SK-N-SH treated with all-trans-retinoic acid at 6 μM for 48 hours (cell line): ENCODE data around the gene TMEM151A.

Experiments used
- BACH2 ChIP-seq: fragments of 250-450 bp; sonication (Bioruptor Pico); IDR thresholded peaks from 2 replicates; pipeline ENCODE4 v1.9.0; 2021; ENCODE audit warnings: mild to moderate bottlenecking, borderline replicate concordance
- ZNF565 ChIP-seq: fragments of 450-650 bp; formaldehyde crosslinking; conservative IDR thresholded peaks from 2 replicates; pipeline ENCODE4 v1.5.0; 2020; ENCODE audit warnings: low read depth, mild to moderate bottlenecking, moderate library complexity
- ZNF70 ChIP-seq: fragments of 450-650 bp; formaldehyde crosslinking; IDR thresholded peaks from 2 replicates; pipeline ENCODE4 v1.5.0; 2020; ENCODE audit warnings: mild to moderate bottlenecking, moderate library complexity
- TF ChIP-seq, protein P1 (sequence below): fragments of 250-450 bp; sonication (Bioruptor Pico); IDR thresholded peaks from 2 replicates; pipeline ENCODE4 v1.8.0; 2020; ENCODE audit warnings: mild to moderate bottlenecking, moderate library complexity, borderline replicate concordance
- TF ChIP-seq, protein P2 (sequence below): fragments of 250-450 bp; sonication (Bioruptor Pico); IDR thresholded peaks from 2 replicates; pipeline ENCODE4 v1.5.1; 2020; ENCODE audit warnings: low read depth, mild to moderate bottlenecking, moderate library complexity

DNA sequence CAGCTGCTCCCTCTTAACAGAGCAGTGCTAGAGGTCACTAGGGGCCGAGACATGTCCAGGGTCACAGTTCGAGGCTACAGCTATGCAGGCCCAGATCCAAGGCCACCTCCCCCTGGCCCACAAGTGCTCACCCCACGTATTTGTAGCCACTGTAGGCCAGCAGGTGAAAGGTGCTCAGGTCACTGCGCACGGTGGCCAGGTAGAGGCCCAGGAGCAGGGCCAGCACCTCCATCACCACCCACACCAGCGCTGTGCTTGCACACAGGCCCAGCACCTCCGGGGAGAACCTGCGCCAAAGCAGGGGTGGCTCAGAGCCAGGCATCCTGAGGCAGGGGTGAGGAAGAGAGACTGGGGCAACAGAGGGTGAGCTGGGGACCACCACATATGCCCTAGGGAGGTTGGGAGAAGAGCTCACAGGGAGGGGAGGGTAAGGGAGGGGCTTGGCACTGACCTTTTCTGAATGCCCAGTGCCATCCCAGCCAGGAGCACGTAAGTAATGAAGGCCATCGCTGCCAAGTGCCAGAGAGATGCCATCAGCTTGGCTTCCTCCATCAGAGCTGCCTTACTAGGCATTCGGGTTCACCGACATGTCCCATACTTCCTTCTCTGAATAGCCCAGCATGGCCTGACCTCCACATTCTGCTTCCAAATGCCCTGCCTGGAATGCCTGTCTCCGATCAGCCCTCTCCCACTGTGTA is 6.3 kb upstream of the TMEM151A start:
- TF ChIP-seq ZNF565 (CRISPR knock-in tag) (no peak), BACH2 (CRISPR knock-in tag) (no peak), ZNF70 (CRISPR knock-in tag) (no peak)
- TF ChIP-seq, protein P1, sequence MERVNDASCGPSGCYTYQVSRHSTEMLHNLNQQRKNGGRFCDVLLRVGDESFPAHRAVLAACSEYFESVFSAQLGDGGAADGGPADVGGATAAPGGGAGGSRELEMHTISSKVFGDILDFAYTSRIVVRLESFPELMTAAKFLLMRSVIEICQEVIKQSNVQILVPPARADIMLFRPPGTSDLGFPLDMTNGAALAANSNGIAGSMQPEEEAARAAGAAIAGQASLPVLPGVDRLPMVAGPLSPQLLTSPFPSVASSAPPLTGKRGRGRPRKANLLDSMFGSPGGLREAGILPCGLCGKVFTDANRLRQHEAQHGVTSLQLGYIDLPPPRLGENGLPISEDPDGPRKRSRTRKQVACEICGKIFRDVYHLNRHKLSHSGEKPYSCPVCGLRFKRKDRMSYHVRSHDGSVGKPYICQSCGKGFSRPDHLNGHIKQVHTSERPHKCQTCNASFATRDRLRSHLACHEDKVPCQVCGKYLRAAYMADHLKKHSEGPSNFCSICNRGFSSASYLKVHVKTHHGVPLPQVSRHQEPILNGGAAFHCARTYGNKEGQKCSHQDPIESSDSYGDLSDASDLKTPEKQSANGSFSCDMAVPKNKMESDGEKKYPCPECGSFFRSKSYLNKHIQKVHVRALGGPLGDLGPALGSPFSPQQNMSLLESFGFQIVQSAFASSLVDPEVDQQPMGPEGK = no peak
- TF ChIP-seq, protein P2, sequence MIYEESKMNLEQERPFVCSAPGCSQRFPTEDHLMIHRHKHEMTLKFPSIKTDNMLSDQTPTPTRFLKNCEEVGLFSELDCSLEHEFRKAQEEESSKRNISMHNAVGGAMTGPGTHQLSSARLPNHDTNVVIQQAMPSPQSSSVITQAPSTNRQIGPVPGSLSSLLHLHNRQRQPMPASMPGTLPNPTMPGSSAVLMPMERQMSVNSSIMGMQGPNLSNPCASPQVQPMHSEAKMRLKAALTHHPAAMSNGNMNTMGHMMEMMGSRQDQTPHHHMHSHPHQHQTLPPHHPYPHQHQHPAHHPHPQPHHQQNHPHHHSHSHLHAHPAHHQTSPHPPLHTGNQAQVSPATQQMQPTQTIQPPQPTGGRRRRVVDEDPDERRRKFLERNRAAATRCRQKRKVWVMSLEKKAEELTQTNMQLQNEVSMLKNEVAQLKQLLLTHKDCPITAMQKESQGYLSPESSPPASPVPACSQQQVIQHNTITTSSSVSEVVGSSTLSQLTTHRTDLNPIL (CRISPR knock-in tag) = no peak
